Spinal cord (tissue), 10 donors: Measurements from ENCODE around the gene TAF11L12. TPM values are rescaled to one million over a fixed set of nuclear protein-coding genes. Genes with fewer than 3 reads are reported as not detected.
"Not testable (repeated sequence)": the region's sequence is repeated elsewhere in the genome, so short reads cannot be mapped to it uniquely, and the experiment has no call there.

ENCODE experiments used
- DNase-seq, 6 donors: peaks; one replicate each; pipeline versions ENCODE4 v3.0.0 to v3.0.0-alpha.2; 2013 to 2015; ENCODE audit warnings: low spot score in 6 of 6, low read depth in 4 of 6
- H3K27ac ChIP-seq: one replicate; pipeline ENCODE4 v1.5.1; 2013; ENCODE audit warnings: low read depth, low read length, control low read depth
- H3K27me3 ChIP-seq: one replicate; pipeline ENCODE4 v1.6.1; 2013; ENCODE audit warnings: low read length; ENCODE audit not compliant: control insufficient read depth, insufficient read depth
- H3K36me3 ChIP-seq: one replicate; pipeline ENCODE4 v1.6.1; 2013; ENCODE audit warnings: low read length; ENCODE audit not compliant: control insufficient read depth, insufficient read depth
- H3K4me1 ChIP-seq: one replicate; pipeline ENCODE4 v1.6.1; 2013; ENCODE audit warnings: low read length; ENCODE audit not compliant: control insufficient read depth, insufficient read depth
- H3K4me3 ChIP-seq: one replicate; pipeline ENCODE4 v1.5.1; 2013; ENCODE audit warnings: low read depth, low read length, control low read depth
- H3K9me3 ChIP-seq: one replicate; pipeline ENCODE4 v1.6.1; 2013; ENCODE audit warnings: low read length; ENCODE audit not compliant: control insufficient read depth, insufficient read depth
- WGBS: methylation state at CpG from one replicate; pipeline ENCODE4 v1.1.5; 2013; ENCODE audit warnings: missing lambda C conversion rate; ENCODE audit not compliant: insufficient coverage; 5-methylcytosine and 5-hydroxymethylcytosine counted together
- polyA plus RNA-seq, 2 donors: library from polyadenylated mRNA; unstranded; fragments of 120-200 nt; gene quantifications; one replicate each; pipeline ENCODE4 v1.2.1, GENCODE V29; 2013; ENCODE audit not compliant: insufficient read length in 2 of 2
- small RNA-seq: library from RNA; depleted of rRNA; stranded (forward); fragments of <200 nt; gene quantifications from one replicate; pipeline ENCODE3, GENCODE V24; 2014; ENCODE audit warnings: low replicate concordance
- total RNA-seq, 2 donors: library from RNA; depleted of rRNA in 1 of 2; stranded (reverse); fragments of 120-200 nt in 1 of 2; fragments of >200 nt in 1 of 2; gene quantifications; one replicate each; pipeline versions ENCODE4 v1.2.3 to v1.2.4, GENCODE V29; 2013 to 2014
- donor health status: healthy.

Gene TAF11L12
- total and polyA plus RNA-seq, 4 donors: not detected

DNA sequence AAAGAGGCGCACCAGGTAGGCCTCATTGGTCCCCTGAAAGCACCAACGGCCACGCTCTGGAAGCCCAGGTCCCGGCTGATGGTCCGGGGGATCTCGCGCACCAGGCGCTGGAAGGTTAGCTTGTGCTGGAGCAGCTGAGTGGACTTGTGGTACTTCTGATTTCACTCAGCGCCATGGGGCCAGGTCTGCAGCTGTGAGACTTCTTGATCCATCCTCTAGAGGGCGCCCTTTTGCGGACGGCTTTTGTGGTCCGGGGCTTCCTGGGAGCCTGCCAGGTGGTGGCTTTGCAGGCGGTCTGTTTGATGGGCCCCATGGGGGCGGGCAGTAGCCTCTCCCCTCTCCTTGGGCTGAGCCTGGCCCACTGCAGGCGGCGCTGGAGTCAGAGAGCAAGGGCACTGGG is 10.4 kb downstream of the TAF11L12 start:
- WGBS: 86% methylated on average over 14 of the region's 17 CpGs
- Histone ChIP-seq H3K36me3 (no peaks in the 10 kb centered on the region), H3K4me1 (no peaks in the 10 kb centered on the region), H3K9me3 (no peaks in the 10 kb centered on the region), H3K27me3 (no peaks in the 10 kb centered on the region), H3K4me3 (no peak overlapping the region), H3K27ac (no peak overlapping the region)
- no peak for DNase-seq

DNA sequence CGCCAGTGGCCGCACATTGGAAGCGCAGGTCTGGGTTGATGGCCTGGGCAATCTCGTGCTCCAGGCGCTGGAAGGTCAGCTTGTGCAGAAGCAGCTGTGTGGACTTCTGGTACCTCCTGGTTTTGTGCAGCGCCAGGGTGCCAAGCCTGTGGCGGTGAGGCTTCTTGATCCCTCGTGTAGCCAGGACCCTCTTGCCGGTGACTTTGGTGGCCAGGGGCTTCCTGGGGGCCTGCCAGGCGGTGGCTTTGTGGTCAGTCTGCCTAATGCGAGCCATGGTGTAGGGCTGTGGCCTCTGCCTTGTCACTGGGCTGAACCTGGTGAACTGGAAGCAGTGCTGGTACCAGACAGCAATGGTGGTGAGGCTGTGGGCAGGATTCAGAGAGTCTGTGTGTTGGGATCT is 15.5 kb downstream of the TAF11L12 start:
- 97% methylated on average over 10 of the region's 11 CpGs for WGBS
- no peaks in the 10 kb centered on the region for H3K9me3 ChIP-seq
- no peak overlapping the region for H3K4me3 ChIP-seq
- H3K36me3 ChIP-seq: no peaks in the 10 kb centered on the region
- H3K4me1 ChIP-seq: no peaks in the 10 kb centered on the region
- H3K27me3 ChIP-seq: no peaks in the 10 kb centered on the region
- DNase-seq: no peak
- H3K27ac ChIP-seq: no peak overlapping the region

DNA sequence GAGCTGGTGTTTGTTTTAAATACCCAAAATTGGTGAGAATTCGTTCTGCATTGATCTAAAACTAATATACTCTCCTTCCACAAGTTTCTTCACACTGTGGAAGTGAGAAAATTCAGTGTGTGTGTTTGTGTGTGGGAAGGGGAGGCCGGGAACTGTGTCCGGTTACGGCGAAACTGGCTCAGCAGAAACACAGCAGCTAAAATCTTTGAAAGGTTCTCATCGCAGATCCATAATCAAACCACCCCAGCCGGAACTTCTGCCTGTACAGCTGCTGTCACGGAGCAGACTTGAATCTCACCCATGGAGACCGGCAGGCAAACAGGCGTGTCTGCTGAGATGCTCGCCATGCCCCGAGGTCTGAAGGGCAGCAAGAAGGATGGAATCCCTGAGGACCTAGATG is 21.6 kb downstream of the TAF11L12 start, which contains the start of gene TAF11L13:
Gene TAF11L13, plus strand, starts transcription at position 301 of the 400 bp plus-strand sequence.
- no CpG with 5 or more reads among the region's 12 CpGs for WGBS
- not testable (repeated sequence) for H3K27ac ChIP-seq, H3K9me3 ChIP-seq, H3K4me3 ChIP-seq, DNase-seq, H3K27me3 ChIP-seq, H3K36me3 ChIP-seq, H3K4me1 ChIP-seq

DNA sequence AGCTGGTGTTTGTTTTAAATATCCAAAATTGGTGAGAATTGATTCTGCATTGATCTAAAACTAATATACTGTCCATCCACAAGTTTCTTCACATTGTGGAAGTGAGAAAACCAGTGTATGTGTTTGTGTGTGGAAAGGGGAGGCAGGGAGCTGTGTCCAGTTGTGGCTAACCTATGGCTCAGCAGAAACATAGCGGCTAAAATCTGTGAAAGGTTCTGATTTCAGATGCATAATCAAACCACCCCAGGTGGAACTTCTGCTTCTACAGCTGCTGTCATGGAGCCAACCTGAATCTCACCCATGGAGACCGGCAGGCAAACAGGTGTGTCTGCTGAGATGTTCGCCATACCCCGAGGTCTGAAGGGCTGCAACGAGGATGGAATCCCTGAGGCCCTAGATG is 24.0 kb downstream of the TAF11L12 start, which contains the start of gene TAF11L14:
Gene TAF11L14, plus strand, starts transcription at position 301 of the 400 bp plus-strand sequence.
- no peaks in the 10 kb centered on the region for H3K36me3 ChIP-seq
- no peaks in the 10 kb centered on the region for H3K9me3 ChIP-seq
- DNase-seq: no peak
- H3K27me3 ChIP-seq: no peaks in the 10 kb centered on the region
- no peaks in the 10 kb centered on the region for H3K4me1 ChIP-seq
- 85% methylated on average over 4 of the region's 5 CpGs for WGBS
- no peak within 1 kb of the TSS for H3K27ac ChIP-seq
- H3K4me3 ChIP-seq: no peak within 1 kb of the TSS

DNA sequence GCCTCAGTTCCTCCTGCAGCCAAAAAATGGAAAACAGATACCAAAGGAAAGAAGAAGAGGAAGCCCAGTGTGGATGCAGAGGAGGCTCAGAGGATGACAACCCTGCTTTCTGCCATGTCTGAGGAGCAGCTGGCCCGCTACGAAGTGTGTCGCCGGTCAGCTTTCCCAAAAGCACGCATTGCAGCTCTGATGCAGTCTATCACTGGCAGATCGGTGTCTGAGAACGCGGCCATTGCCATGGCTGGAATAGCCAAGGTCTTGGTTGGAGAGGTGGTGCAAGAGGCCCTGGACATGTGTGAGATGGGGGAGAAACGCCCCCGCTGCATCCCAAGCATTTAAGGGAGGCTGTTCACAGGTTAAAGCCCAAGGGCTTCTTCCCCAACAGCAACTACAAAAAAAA is 39.0 kb downstream of the TAF11L12 start:
- 93% methylated on average over 8 of the region's 10 CpGs for WGBS

DNA sequence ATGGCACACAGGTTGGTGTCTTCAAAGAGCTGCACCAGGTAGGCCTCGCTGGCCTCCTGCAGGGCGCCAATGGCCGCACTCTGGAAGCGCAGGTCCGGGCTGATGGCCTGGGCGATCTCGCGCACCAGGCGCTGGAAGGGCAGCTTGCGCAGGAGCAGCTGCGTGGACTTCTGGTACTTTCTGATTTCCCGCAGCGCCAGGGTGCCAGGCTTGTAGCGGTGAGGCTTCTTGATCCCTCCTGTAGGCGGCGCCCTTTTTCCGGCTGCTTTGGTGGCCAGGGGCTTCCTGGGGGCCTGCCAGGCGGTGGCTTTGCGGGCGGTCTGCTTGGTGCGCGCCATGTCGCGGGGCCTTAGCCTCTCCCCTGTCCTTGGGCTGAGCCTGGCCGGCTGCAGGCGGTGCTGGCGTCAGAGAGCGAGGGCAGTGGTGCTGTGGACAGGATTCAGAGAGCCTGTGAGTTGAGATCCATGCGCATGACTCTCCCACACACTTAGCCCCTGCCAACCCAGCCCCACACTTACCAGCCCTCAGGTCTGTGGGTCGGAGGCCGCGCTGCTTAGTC is 45.1 kb downstream of the TAF11L12 start:
- 96% methylated on average over 30 of the region's 32 CpGs for WGBS
- H3K36me3 ChIP-seq, H3K9me3 ChIP-seq, DNase-seq, H3K4me1 ChIP-seq, H3K27ac ChIP-seq, H3K4me3 ChIP-seq, H3K27me3 ChIP-seq: not testable (repeated sequence)

More for the DNA sequence above, 39.0 kb downstream of the TAF11L12 start:
- H3K9me3 ChIP-seq, H3K4me1 ChIP-seq, H3K4me3 ChIP-seq, H3K27me3 ChIP-seq, DNase-seq, H3K36me3 ChIP-seq, H3K27ac ChIP-seq: not testable (repeated sequence)

DNA sequence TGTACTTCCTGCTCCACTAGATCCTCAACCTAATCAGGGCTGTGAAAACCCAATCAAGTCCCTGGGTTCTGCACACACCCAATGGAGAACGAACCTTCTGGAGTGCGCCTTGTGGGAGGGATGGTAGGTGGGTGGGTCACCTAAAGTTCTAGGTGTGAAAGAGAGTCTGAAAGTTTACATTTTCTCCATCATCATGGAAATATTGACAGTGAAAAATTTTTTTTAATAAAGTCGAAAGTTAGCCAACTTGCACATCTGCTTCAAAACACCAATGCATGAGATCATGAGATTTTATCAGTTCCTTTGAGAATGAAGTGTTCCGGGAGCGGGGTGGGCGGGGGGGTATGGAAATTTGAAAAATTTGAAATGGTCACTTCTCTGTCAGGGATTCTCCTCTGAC is 45.7 kb downstream of the TAF11L12 start:
- no peaks in the 10 kb centered on the region for H3K27me3 ChIP-seq
- no peaks in the 10 kb centered on the region for H3K36me3 ChIP-seq
- no peaks in the 10 kb centered on the region for H3K9me3 ChIP-seq
- DNase-seq: no peak
- WGBS: no CpG with 5 or more reads among the region's 6 CpGs
- no peaks in the 10 kb centered on the region for H3K4me1 ChIP-seq
- H3K4me3 ChIP-seq: no peak overlapping the region
- no peak overlapping the region for H3K27ac ChIP-seq

Small RNA genes within 50 kb of the gene (small RNA-seq; reads per million reads assigned to genes)
- not detected for gene AC233724.1
- gene AC233724.2: not detected
- gene AC233724.3: not detected
- not detected for gene AC233724.4
- gene AC233724.6: not detected
- not detected for gene AC233724.7

Other genes with a start within 250 kb of the TAF11L12 start
- not detected for gene TAF11L2, start 112.2 kb upstream of the TAF11L12 start, total RNA-seq
- not detected for gene TAF11L2, start 112.2 kb upstream of the TAF11L12 start, polyA plus RNA-seq
- not detected for gene TAF11L3, start 92.0 kb upstream of the TAF11L12 start, total RNA-seq
- gene TAF11L3, start 92.0 kb upstream of the TAF11L12 start, polyA plus RNA-seq: not detected
- gene TAF11L4, start 88.6 kb upstream of the TAF11L12 start, total RNA-seq: not detected
- not detected for gene TAF11L4, start 88.6 kb upstream of the TAF11L12 start, polyA plus RNA-seq
- gene TAF11L5, start 85.2 kb upstream of the TAF11L12 start, total RNA-seq: not detected
- not detected for gene TAF11L5, start 85.2 kb upstream of the TAF11L12 start, polyA plus RNA-seq
- gene TAF11L6, start 81.7 kb upstream of the TAF11L12 start, total RNA-seq: not detected
- gene TAF11L6, start 81.7 kb upstream of the TAF11L12 start, polyA plus RNA-seq: not detected
- not detected for gene TAF11L7, start 24.6 kb upstream of the TAF11L12 start, total RNA-seq
- not detected for gene TAF11L7, start 24.6 kb upstream of the TAF11L12 start, polyA plus RNA-seq
- gene TAF11L8, start 19.4 kb upstream of the TAF11L12 start, total RNA-seq: not detected
- gene TAF11L8, start 19.4 kb upstream of the TAF11L12 start, polyA plus RNA-seq: not detected
- not detected for gene TAF11L9, start 16.0 kb upstream of the TAF11L12 start, total RNA-seq
- gene TAF11L9, start 16.0 kb upstream of the TAF11L12 start, polyA plus RNA-seq: not detected
- not detected for gene TAF11L10, start 12.6 kb upstream of the TAF11L12 start, total RNA-seq
- gene TAF11L10, start 12.6 kb upstream of the TAF11L12 start, polyA plus RNA-seq: not detected
- not detected for gene TAF11L11, start 6.2 kb upstream of the TAF11L12 start, total RNA-seq
- not detected for gene TAF11L11, start 6.2 kb upstream of the TAF11L12 start, polyA plus RNA-seq
- not detected for gene TAF11L13, start 21.7 kb downstream of the TAF11L12 start, total RNA-seq
- not detected for gene TAF11L13, start 21.7 kb downstream of the TAF11L12 start, polyA plus RNA-seq
- gene TAF11L14, start 24.1 kb downstream of the TAF11L12 start, total RNA-seq: not detected
- not detected for gene TAF11L14, start 24.1 kb downstream of the TAF11L12 start, polyA plus RNA-seq